ENCODE data around the gene RADX.

- TF ChIP-seq, protein P1, sequence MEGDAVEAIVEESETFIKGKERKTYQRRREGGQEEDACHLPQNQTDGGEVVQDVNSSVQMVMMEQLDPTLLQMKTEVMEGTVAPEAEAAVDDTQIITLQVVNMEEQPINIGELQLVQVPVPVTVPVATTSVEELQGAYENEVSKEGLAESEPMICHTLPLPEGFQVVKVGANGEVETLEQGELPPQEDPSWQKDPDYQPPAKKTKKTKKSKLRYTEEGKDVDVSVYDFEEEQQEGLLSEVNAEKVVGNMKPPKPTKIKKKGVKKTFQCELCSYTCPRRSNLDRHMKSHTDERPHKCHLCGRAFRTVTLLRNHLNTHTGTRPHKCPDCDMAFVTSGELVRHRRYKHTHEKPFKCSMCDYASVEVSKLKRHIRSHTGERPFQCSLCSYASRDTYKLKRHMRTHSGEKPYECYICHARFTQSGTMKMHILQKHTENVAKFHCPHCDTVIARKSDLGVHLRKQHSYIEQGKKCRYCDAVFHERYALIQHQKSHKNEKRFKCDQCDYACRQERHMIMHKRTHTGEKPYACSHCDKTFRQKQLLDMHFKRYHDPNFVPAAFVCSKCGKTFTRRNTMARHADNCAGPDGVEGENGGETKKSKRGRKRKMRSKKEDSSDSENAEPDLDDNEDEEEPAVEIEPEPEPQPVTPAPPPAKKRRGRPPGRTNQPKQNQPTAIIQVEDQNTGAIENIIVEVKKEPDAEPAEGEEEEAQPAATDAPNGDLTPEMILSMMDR (conservative IDR thresholded peaks at IDR 0.05; ENCODE audit: low read length) = no peak
- no peak for TF ChIP-seq EZH2phosphoT487 (IDR thresholded peaks at IDR 0.05; ENCODE audit: borderline replicate concordance, low read depth, low read length)
These were observed at the start of gene RADX for GRCh38 chrX:106611679-106612392.

All from OCI-LY7 (cell line).